ENCODE data around the gene KCNJ1.

The KCNJ1 gene

GRCh38 chr11:128819198-128819597 lies 47.9 kb downstream of the KCNJ1 start:
- no peak for DNase-seq

DNA sequence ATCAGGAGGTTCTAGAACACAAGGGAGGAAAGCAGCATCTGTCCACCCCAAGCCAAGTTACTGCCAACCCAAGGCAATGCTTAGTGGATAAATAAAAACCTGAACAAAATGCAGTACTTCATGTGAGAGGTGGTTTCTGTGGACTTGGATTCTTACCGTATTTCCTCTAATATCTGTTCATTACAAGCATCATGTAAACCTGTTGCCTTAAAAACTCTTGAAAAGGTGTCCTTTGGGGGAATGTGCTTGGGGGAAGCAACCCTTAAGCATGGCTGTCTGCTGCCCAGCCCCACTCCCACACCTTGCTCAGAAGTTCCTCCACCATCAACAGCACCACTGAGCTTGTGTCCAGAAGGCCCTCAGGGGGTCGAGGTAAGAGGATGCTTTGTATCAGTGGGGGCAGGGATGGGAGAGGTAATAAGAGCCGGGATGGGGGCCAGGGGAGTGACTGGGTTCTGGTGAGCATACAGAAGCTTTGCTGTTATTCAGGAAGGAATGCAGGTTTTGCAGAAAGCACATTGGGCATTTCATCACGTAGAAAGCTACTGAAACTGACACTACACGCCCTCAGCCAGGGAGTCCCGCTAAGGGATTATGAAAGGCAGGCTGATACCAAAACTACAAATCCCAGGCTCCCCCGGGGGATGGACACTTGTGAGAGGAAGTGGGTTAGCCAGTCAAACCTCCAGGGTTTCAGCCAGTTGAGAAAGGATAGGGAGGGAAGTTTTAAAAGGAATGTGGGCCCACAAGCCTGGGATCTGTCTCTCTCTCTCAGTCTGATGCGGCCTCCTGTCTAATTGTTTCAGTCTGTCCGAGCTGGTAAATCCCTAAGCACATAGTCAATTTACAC lies 52.0 kb downstream of the KCNJ1 start:
- DNase-seq, result peak; percentile 51

DNA sequence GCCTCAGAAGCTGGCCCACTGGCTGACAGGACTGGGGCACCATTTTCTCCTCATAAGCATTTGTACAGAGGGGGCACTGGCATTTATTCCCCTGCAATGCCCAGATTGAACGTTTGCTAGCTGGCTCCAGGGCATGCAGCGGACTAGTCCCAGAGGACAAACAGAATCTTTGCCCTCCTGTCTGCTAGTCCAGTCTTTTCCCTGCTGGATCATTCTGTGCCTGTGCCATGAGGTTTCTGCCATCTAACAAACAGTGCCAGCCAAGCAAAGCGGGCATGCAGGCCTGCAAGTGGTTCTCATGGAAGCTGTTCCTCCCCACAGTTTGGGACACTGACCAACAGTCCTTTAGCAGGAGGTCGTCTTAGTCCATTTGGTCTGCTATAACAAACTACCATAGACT lies 53.4 kb downstream of the KCNJ1 start:
- DNase-seq, result no peak

GRCh38 chr11:128810784-128811514 lies 56.1 kb downstream of the KCNJ1 start:
- no peak for DNase-seq

DNA sequence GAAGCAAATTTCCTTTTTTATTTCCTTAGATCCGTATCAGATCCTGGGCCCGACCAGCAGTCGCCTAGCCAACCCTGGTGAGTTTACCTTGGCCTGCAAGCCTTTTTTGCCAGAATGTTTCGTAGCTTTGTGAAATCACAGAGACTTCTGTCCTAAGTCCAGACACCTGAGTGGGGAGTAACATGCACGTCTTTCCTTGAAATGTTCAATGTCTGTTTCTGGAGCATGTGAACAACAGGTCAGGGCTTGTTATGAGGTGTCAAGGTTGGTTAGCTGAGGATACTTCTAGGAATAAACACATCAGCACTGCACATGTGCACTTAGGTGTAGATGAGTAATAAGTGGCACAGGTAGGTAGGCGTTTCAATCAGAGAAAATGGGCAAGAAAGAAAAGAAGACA lies 58.0 kb downstream of the KCNJ1 start:
- DNase-seq, result no peak

DNA sequence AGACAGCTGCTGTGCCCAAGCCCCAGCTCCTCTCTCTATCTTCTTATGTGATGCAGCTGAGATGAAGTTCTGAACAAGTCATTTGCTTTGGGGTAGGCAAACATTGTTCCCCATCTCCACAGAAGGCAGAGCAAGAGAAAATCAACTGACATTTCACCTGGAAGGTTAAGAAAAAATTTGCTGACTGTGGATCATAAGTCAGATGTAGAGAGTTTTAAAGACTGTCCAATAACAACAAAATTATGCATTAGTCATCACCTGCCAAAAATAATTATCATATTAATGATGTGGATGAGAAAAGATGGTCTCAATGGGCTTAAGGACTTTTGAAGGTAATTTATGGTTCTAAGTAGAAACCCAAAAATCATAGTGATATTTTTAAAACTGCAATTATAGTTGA lies 59.2 kb downstream of the KCNJ1 start:
- DNase-seq, result no peak

- DNase-seq, result no peak
Measured at GRCh38 chr11:128806506-128807261, 60.4 kb downstream of the KCNJ1 start.

DNA sequence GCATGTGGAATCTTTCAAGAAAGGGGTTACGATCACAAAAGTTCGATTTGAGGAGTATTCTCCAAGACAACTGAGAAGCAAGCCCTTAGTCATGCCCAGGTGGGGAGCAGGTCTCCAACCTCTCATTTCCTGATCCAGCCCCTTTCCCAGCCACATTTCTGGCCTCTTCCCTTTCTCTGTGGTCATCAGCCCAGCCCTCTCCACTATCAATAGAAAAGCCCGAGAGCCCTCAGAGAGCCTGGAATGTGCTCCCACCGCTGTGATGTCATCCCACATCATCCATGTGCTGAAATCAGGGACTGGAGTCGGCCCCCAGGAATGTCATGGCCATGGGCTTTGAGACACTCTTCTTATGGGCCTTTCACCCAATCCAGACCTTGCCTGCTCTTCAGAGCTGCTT lies 62.6 kb downstream of the KCNJ1 start:
- no peak for DNase-seq

GRCh38 chr11:128803449-128804245 lies 63.4 kb downstream of the KCNJ1 start:
- DNase-seq, result no peak

DNA sequence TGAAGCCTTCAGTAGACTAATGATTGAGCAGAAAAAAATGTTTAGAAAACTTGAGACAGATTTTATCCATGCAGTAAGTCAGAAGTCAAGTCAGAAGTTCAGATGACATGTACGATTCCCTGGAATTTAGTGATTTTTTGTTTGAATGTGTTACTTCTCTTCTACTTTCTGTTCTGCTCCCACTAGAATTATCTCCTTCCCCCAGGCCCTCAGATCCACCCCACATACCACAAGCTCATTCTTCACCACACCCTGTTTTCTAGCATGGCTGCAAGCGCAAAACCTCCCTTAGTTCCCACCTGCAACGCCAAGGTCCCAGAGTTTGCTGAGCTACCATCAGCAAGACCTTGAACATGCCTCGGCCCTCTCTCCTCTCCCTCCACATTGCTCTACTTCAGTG lies 64.1 kb downstream of the KCNJ1 start:
- DNase-seq, result no peak

DNA sequence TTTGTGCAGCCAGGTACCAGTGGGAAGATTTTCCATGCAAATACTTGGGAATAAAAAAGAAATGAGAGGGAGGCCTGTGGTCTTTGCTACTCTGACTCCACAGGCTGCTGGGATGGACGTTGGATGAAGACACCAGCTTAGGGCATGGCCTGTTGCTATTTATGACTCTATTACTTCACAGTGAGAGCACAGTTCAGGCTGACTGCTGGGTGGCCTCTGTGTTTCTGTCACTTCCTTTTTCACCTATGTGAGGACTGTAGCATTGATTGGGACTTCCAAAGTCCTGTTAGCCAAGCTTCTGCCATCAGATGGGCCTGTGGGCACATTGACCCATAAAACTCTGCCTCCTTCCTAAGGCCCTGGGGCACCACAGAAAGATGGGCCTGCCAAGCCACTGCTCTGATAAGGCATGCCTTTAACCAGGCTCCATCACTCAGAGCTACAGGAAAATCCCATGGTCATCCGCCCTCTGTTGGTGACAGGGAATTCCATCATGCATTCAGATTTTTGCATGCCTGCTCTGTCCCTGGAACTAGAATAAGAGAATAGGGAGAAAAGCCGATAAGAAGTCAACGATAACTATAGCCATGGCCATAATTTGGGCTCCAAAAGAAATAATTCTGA lies 64.6 kb downstream of the KCNJ1 start:
- peak; percentile 58 for DNase-seq

DNA sequence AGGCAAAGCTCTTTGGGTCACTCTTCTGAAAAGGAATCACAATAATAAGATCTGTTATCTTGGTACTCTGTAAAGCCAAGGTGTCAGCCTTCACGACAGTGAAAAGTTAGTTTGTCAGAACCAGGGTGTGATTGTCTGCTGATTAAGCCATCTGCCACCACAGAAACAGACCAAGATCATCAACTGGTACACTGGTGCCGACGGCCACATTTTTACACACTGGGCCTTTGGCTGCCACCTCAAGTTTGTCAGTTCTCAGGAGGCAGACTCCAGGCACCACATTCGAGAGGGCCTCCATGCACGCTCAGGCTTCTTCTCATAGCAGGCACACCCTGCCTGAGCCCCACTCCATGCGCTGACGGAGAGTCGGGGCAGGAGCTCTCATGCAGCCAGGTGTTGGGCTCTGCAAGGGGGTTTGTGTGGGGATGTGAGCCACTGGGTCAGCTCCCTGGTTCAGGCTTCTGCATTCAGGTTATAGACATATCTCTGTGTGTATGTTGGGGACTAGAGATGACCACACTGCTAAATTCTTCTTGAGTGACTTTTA lies 66.2 kb downstream of the KCNJ1 start:
- no peak for DNase-seq

DNA sequence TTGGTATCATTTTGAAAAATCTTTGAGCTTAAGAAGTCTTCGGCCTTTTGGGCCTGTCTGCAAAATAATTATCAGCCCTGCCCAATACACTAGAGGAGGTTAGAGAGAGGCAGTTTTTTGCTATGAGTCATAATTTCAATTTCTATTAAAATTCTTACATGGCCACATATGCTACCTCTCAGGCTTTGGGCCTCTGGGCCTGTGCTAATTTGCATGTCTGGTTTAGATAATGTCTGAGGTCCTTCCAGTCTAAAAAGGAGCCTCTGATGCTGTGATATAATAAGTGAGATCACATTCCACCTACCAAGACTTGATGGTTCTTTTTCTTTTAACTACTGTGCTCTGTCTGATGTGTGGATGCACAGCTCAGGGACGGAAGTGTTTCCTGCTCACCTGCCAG lies 70.8 kb downstream of the KCNJ1 start:
- peak; percentile 61 for DNase-seq

DNA sequence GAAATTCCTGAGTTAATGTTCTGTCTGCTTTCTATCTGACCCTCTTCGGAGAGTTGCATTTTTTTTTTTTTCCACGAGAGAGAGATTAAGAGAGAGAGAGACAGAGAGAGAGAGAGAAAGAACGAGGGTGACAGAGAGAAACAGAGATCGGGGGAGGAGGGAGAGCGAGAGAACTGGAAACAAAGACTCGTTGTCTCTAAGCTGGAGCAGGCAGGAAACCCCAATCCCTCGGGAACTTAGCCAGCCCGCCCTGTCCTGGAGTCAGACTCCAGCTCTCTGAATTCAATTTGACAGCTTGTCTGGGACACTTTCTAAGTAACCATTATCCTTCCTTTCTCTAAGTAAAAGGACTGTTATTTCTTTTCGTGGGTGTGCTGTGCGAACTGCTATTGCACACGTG lies 76.9 kb downstream of the KCNJ1 start:
- DNase-seq, result peak; percentile 96

GRCh38 chr11:128789497-128790150 lies 77.5 kb downstream of the KCNJ1 start:
- no peak for DNase-seq

All from NCI-H526 treated with DMSO at 0.1 percent for 48 hours (cell line).